ENCODE results near the gene PCDHGA3. TPM values are rescaled to one million over a fixed set of nuclear protein-coding genes. Genes with fewer than 3 reads are reported as not detected.
"Not testable (repeated sequence)": the region's sequence is repeated elsewhere in the genome, so short reads cannot be mapped to it uniquely, and the experiment has no call there.

The PCDHGA3 gene
- total RNA-seq, 1 donor = 2.9 TPM

DNA sequence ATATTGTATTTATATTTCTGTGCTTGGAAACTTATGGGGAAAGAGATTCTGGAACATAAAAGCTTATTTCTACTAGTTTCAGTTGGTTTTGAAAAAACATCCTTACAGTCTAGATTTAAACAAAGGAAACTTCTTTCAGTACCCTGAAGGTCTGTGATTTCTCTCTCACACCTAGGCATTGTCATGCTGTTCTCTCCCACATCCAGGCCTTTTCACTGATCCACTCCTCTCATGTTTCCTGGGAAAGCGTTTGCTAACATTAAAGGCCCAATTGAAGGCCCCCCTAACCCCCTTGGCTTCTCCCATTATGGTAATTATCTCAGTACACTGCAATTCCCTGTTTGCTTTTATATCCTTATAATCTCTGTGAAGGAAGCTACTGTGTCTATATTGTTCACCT, 856 bp upstream of the PCDHGA3 start:
- no peak overlapping the region for H2AFZ ChIP-seq (ENCODE audit: low read length)
- peaks cover 16% of the 10 kb centered on the region for H3K27me3 ChIP-seq (ENCODE audit: insufficient read depth, low read length)
- H3K36me3 ChIP-seq (ENCODE audit: insufficient read depth, low read length) = no peaks in the 10 kb centered on the region
- H4K20me1 ChIP-seq (ENCODE audit: insufficient read depth, low read length) = no peaks in the 10 kb centered on the region
- H3K79me2 ChIP-seq (ENCODE audit: insufficient read depth, low read length) = no peaks in the 10 kb centered on the region
- peaks cover 2% of the 10 kb centered on the region for H3K9me3 ChIP-seq (ENCODE audit: low read depth, low read length)
- H3K27ac ChIP-seq (ENCODE audit: low read depth, low read length) = no peak overlapping the region
- no peaks in the 10 kb centered on the region for H3K4me1 ChIP-seq (ENCODE audit: insufficient read depth, low read length)
- no peak overlapping the region for H3K4me3 ChIP-seq (ENCODE audit: insufficient read depth, low read length)
- H3K4me2 ChIP-seq (ENCODE audit: insufficient read depth, low read length) = no peak overlapping the region
- DNase-seq (ENCODE audit: insufficient read length, low spot score, missing footprints) = no peak
- TF ChIP-seq CTCF (IDR thresholded peaks at IDR 0.05; ENCODE audit: extremely low read depth, low read depth, low read length) = no peak

- TF ChIP-seq CTCF (IDR thresholded peaks at IDR 0.05; ENCODE audit: extremely low read depth, low read depth, low read length) = peak; percentile 7
- Histone ChIP-seq H3K27me3 (ENCODE audit: insufficient read depth, low read length) (peaks cover 16% of the 10 kb centered on the region), H3K4me3 (ENCODE audit: insufficient read depth, low read length) (peak overlapping the region; percentile 70), H2AFZ (ENCODE audit: low read length) (peak overlapping the region; percentile 87), H3K79me2 (ENCODE audit: insufficient read depth, low read length) (no peaks in the 10 kb centered on the region), H3K36me3 (ENCODE audit: insufficient read depth, low read length) (no peaks in the 10 kb centered on the region), H3K4me2 (ENCODE audit: insufficient read depth, low read length) (peak overlapping the region; percentile 65), H4K20me1 (ENCODE audit: insufficient read depth, low read length) (no peaks in the 10 kb centered on the region), H3K27ac (ENCODE audit: low read depth, low read length) (no peak overlapping the region), H3K4me1 (ENCODE audit: insufficient read depth, low read length) (no peaks in the 10 kb centered on the region), H3K9me3 (ENCODE audit: low read depth, low read length) (peaks cover 2% of the 10 kb centered on the region)
- DNase-seq (ENCODE audit: insufficient read length, low spot score, missing footprints) = no peak
Measured at GRCh38 chr5:141343953-141344463, 379 bp downstream of the PCDHGA3 start.

DNA sequence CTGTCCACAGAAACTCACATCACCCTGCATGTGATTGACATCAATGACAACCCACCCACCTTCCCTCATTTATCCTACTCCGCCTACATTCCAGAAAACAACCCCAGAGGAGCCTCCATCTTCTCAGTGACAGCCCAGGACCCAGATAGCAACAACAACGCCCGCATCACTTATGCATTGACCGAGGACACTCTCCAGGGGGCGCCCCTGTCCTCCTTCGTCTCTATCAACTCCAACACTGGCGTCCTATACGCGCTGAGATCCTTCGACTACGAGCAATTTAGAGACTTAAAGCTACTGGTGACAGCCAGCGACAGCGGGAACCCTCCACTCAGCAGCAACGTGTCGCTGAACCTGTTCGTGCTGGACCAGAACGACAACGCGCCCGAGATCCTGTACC, 1.7 kb downstream of the PCDHGA3 start:
- H2AFZ ChIP-seq (ENCODE audit: low read length) = no peak overlapping the region
- no peak for TF ChIP-seq CTCF (IDR thresholded peaks at IDR 0.05; ENCODE audit: extremely low read depth, low read depth, low read length)

DNA sequence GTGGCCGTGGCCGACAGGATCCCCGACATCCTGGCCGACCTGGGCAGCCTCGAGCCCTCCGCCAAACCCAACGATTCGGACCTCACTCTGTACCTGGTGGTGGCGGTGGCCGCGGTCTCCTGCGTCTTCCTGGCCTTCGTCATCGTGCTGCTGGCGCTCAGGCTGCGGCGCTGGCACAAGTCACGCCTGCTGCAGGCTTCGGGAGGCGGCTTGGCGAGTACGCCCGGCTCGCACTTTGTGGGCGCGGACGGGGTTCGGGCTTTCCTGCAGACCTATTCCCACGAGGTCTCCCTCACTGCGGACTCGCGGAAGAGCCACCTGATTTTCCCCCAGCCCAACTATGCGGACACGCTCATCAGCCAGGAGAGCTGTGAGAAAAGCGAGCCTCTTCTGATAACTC, 2.4 kb downstream of the PCDHGA3 start:
- H3K9me3 ChIP-seq (ENCODE audit: low read depth, low read length); DNase-seq (ENCODE audit: insufficient read length, low spot score, missing footprints); H3K4me1 ChIP-seq (ENCODE audit: insufficient read depth, low read length); H3K36me3 ChIP-seq (ENCODE audit: insufficient read depth, low read length); H3K4me3 ChIP-seq (ENCODE audit: insufficient read depth, low read length); H3K4me2 ChIP-seq (ENCODE audit: insufficient read depth, low read length); H2AFZ ChIP-seq (ENCODE audit: low read length); H3K79me2 ChIP-seq (ENCODE audit: insufficient read depth, low read length); H4K20me1 ChIP-seq (ENCODE audit: insufficient read depth, low read length); H3K27ac ChIP-seq (ENCODE audit: low read depth, low read length): not testable (repeated sequence)
- H3K27me3 ChIP-seq (ENCODE audit: insufficient read depth, low read length) = peaks cover 18% of the 10 kb centered on the region

More for the DNA sequence above, 1.7 kb downstream of the PCDHGA3 start:
- no peak for DNase-seq (ENCODE audit: insufficient read length, low spot score, missing footprints)
- Histone ChIP-seq H3K4me2 (ENCODE audit: insufficient read depth, low read length) (no peak overlapping the region), H3K9me3 (ENCODE audit: low read depth, low read length) (peaks cover under 1% of the 10 kb centered on the region), H3K27me3 (ENCODE audit: insufficient read depth, low read length) (peaks cover 13% of the 10 kb centered on the region), H3K79me2 (ENCODE audit: insufficient read depth, low read length) (no peaks in the 10 kb centered on the region), H3K4me1 (ENCODE audit: insufficient read depth, low read length) (no peaks in the 10 kb centered on the region), H4K20me1 (ENCODE audit: insufficient read depth, low read length) (no peaks in the 10 kb centered on the region), H3K27ac (ENCODE audit: low read depth, low read length) (no peak overlapping the region), H3K4me3 (ENCODE audit: insufficient read depth, low read length) (no peak overlapping the region), H3K36me3 (ENCODE audit: insufficient read depth, low read length) (no peaks in the 10 kb centered on the region)

All from osteoblast (primary cell).